Prostate gland (tissue), 2 donors: Measurements from ENCODE around the gene RRN3. TPM values are rescaled to one million over a fixed set of nuclear protein-coding genes. Genes with fewer than 3 reads are reported as not detected.
"Not testable (repeated sequence)": the region's sequence is repeated elsewhere in the genome, so short reads cannot be mapped to it uniquely, and the experiment has no call there.

Experiments
- DNase-seq: peaks from one replicate; pipeline ENCODE4 v3.0.0-alpha.2; 2019; ENCODE audit warnings: low spot score
- H3K27ac ChIP-seq, 2 donors: fragments of 200-600 bp; sonication (generic); 2 replicates each; pipeline ENCODE4 v1.5.1; 2017 to 2019
- H3K27me3 ChIP-seq: fragments of 200-600 bp; sonication (generic); replicated peaks from 2 replicates; pipeline ENCODE4 v1.5.1; 2019; ENCODE audit not compliant: insufficient read depth
- H3K36me3 ChIP-seq, 2 donors: fragments of 200-600 bp; sonication (generic); 1 replicate in 1 of 2; 2 replicates in 1 of 2; pipeline versions ENCODE4 v1.5.1 to v1.8.1; 2017 to 2019
- H3K4me1 ChIP-seq: fragments of 200-600 bp; sonication (generic); replicated peaks from 2 replicates; pipeline ENCODE4 v1.5.1; 2019
- H3K4me3 ChIP-seq, 2 donors: fragments of 200-600 bp; sonication (generic); 2 replicates each; pipeline ENCODE4 v1.5.1; 2017 to 2019
- H3K9me3 ChIP-seq: fragments of 200-600 bp; sonication (generic); 2 replicates; pipeline ENCODE4 v1.5.1; 2017
- CTCF ChIP-seq, 4 experiments: fragments of 200-600 bp in 2 of 4; fragments of 450-650 bp in 2 of 4; sonication (generic) in 2 of 4; IDR thresholded peaks; 1 replicate in 3 of 4; 2 replicates in 1 of 4; pipeline ENCODE4 v1.5.1; 2016 to 2019; ENCODE audit warnings: antibody characterized with exemption in 4 of 4, mild to moderate bottlenecking in 2 of 4, moderate library complexity in 2 of 4
- POLR2A ChIP-seq: fragments of 450-650 bp; IDR thresholded peaks from one replicate; pipeline ENCODE4 v1.6.1; 2016; ENCODE audit warnings: antibody characterized with exemption, mild to moderate bottlenecking
- POLR2AphosphoS5 ChIP-seq: sonication (generic); formaldehyde crosslinking; IDR thresholded peaks from one replicate; pipeline ENCODE4 v1.6.1; 2017; ENCODE audit warnings: antibody characterized with exemption
- WGBS: methylation state at CpG from one replicate; pipeline ENCODE4 v1.1.5; 2018; 5-methylcytosine and 5-hydroxymethylcytosine counted together
- intact Hi-C: fragments of 100-400 bp; cut with DNase I; formaldehyde crosslinking; loops from one replicate; pipeline ENCODE4 v1.14.2; 2022
- total RNA-seq, 2 donors: library from RNA; depleted of rRNA; stranded (reverse); fragments of >200 nt; gene quantifications; one replicate each; pipeline ENCODE4 v1.1.0, GENCODE V29; 2016

RRN3 gene
- total RNA-seq, 2 donors from 2014 or later, result 34.7 to 37.9 TPM

GRCh38 chr16:15046692-15047376 is 47.2 kb downstream of the RRN3 start:
- intact Hi-C loops, result no loop called here
- no peak for DNase-seq
- Histone ChIP-seq H3K27ac (no peak overlapping the region), H3K4me3 (no peak overlapping the region), H3K4me1 (no peaks in the 10 kb centered on the region), H3K27me3 (no peaks in the 10 kb centered on the region), H3K9me3 (no peaks in the 10 kb centered on the region), H3K36me3 (no peaks in the 10 kb centered on the region)
- 93% methylated on average over 21 of the region's 21 CpGs for WGBS
- TF ChIP-seq POLR2AphosphoS5 (no peak), POLR2A (no peak), CTCF (IDR thresholded peaks at IDR 0.05) (no peak)

- not testable (repeated sequence) for H3K27ac ChIP-seq
- 60% methylated on average over 9 of the region's 9 CpGs for WGBS
These were observed 48.8 kb downstream of the RRN3 start for GRCh38 chr16:15045270-15045669.

GRCh38 chr16:15044286-15044685 is 49.8 kb downstream of the RRN3 start:
- WGBS, result 98% methylated on average over 11 of the region's 11 CpGs
- Histone ChIP-seq H3K27ac (no peak overlapping the region), H3K9me3 (no peaks in the 10 kb centered on the region), H3K27me3 (no peaks in the 10 kb centered on the region), H3K4me3 (no peak overlapping the region), H3K4me1 (no peaks in the 10 kb centered on the region), H3K36me3 (no peaks in the 10 kb centered on the region)
- no peak for DNase-seq
- intact Hi-C loops, result no loop called here
- no peak for TF ChIP-seq POLR2A
- TF ChIP-seq CTCF (IDR thresholded peaks at IDR 0.05), result no peak
- TF ChIP-seq POLR2AphosphoS5, result no peak

More at GRCh38 chr16:15045270-15045669, 48.8 kb downstream of the RRN3 start:
- DNase-seq, H3K4me3 ChIP-seq, H3K36me3 ChIP-seq, H3K27me3 ChIP-seq, H3K4me1 ChIP-seq, intact Hi-C loops, H3K9me3 ChIP-seq: not testable (repeated sequence)

- intact Hi-C loops, result no loop called here
- H3K36me3 ChIP-seq, result no peaks in the 10 kb centered on the region
These were observed 50.7 kb downstream of the RRN3 start for GRCh38 chr16:15043344-15043743.

More at GRCh38 chr16:15043344-15043743, 50.7 kb downstream of the RRN3 start:
- Histone ChIP-seq H3K27ac (no peak overlapping the region), H3K4me3 (no peak overlapping the region), H3K9me3 (no peaks in the 10 kb centered on the region), H3K4me1 (no peaks in the 10 kb centered on the region), H3K27me3 (no peaks in the 10 kb centered on the region)
- no peak for DNase-seq
- WGBS, result 97% methylated on average over 5 of the region's 5 CpGs
- TF ChIP-seq CTCF (IDR thresholded peaks at IDR 0.05) (no peak), POLR2AphosphoS5 (no peak), POLR2A (no peak)
